GM12891 (cell line): Measurements from ENCODE around the gene HAGH.

Experiments used
- POLR2A ChIP-seq: IDR thresholded peaks from 2 replicates; pipeline ENCODE4 v1.6.1; 2011; ENCODE audit warnings: low read depth, low read length, control low read depth
- POLR2AphosphoS5 ChIP-seq: IDR thresholded peaks from 2 replicates; pipeline ENCODE4 v1.6.1; 2011; ENCODE audit warnings: low read depth, low read length, control low read depth
- POU2F2 ChIP-seq: IDR thresholded peaks from 2 replicates; pipeline ENCODE4 v1.6.1; 2011; ENCODE audit warnings: low read depth, mild to moderate bottlenecking, control low read depth, low read length, moderate library complexity
- TAF1 ChIP-seq: IDR thresholded peaks from 2 replicates; pipeline ENCODE4 v1.6.1; 2011; ENCODE audit warnings: low read depth, low read length, control low read depth

GRCh38 chr16:1780677-1781072 is 46.0 kb downstream of the HAGH start:
- TF ChIP-seq POLR2AphosphoS5 (no peak), POLR2A (no peak), TAF1 (no peak), POU2F2 (no peak)
